T-helper 22 cell (primary cell): ENCODE data around the gene CHERP.
"Not testable (repeated sequence)": the region's sequence is repeated elsewhere in the genome, so short reads cannot be mapped to it uniquely, and the experiment has no call there.

Experiments used
- DNase-seq: peaks from one replicate; pipeline ENCODE4 v3.0.0-alpha.2; 2020; ENCODE audit warnings: low read depth

The CHERP gene

DNA sequence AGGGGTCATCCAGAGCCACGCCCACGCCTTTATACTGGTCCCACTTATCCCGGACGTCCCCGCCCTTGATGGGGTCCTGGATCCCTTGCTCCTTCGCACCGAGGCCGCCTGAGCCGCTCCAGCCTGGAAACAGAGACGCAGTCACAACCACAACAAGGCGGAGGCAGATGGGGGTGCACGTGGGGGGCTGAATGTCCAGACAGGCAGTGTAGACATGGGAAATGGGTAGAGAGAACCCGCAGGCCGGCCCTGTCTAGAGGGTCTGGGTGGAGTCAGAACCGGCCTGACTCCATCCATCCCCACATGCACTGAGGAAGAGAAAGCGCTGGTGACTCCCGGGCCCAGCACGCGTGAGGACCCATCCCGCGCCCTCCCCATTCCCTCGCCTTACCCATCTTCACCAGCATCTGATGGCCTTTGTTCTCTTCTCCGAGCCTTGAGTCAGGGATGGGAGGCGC, 23.0 kb downstream of the CHERP start:
- DNase-seq: no peak

GRCh38 chr19:16518483-16519229, 23.6 kb downstream of the CHERP start:
- DNase-seq: no peak

- DNase-seq: no peak
Measured at GRCh38 chr19:16518061-16518460, 24.2 kb downstream of the CHERP start.

DNA sequence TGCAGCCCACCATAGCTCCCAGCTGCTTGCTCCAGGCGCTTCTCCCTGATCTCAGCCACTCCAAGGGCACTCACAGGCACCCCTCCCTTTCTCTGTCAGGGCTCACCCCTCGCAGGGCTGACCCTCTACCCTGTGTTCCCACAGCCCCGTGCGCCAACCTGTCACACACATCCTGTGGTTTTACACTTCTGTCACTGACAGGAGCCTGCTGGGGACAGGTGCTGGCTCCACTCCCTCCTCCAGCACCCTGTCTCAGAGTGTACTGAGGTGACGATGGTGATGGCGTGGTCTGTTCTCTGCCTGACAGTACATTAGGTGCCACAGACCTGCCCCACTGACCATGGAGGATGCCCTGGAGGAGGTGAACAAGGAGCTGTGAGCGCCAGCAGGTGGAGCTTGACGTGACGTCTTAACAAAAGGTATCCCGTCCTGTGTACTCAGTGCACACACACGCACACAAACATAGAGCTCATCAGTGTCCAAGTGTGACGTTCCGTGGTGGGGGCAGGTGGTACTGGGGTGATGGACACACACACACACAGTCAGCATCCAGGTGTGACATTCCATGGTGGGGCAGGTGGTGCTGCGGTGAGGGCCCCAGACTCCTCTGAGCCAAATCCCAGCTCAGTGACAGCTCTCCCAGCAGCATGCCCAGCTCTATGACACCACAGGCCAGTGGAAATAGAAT, 25.2 kb downstream of the CHERP start:
- DNase-seq: no peak

- DNase-seq: no peak
Measured at GRCh38 chr19:16516381-16516780, 25.9 kb downstream of the CHERP start.

DNA sequence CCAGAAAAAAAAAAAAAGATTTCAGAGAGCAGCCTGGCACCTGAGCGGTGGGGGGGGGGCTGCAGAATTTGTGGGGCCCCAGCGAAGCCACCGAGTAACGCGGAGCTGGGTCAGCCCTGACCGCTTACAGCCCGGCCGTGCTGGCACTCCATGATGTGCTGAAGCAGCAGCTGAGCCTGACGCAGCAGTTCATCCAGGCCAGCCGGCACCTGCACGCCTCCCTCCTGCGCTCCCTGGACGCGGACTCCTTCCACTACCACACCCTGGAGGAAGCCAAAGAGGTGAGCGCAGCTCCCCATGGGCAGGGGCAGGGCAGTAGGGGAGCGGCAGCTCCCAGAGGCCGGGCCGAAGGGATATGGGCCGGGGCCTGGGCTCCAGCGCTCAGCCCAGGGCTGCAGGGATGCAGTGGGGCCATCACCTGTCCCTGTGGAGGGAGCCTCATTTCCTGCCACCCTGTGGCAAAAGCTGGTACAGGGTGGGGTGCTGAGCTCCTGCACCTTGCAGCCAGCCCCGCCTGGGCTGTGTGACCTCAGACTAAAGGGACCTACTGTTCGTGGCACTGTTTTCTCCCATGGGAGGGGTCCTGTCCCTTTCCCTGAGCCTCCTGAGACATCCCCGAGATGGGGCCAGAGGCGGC, 27.7 kb downstream of the CHERP start:
- no peak for DNase-seq

GRCh38 chr19:16512611-16513010, 29.6 kb downstream of the CHERP start:
- DNase-seq: not testable (repeated sequence)

DNA sequence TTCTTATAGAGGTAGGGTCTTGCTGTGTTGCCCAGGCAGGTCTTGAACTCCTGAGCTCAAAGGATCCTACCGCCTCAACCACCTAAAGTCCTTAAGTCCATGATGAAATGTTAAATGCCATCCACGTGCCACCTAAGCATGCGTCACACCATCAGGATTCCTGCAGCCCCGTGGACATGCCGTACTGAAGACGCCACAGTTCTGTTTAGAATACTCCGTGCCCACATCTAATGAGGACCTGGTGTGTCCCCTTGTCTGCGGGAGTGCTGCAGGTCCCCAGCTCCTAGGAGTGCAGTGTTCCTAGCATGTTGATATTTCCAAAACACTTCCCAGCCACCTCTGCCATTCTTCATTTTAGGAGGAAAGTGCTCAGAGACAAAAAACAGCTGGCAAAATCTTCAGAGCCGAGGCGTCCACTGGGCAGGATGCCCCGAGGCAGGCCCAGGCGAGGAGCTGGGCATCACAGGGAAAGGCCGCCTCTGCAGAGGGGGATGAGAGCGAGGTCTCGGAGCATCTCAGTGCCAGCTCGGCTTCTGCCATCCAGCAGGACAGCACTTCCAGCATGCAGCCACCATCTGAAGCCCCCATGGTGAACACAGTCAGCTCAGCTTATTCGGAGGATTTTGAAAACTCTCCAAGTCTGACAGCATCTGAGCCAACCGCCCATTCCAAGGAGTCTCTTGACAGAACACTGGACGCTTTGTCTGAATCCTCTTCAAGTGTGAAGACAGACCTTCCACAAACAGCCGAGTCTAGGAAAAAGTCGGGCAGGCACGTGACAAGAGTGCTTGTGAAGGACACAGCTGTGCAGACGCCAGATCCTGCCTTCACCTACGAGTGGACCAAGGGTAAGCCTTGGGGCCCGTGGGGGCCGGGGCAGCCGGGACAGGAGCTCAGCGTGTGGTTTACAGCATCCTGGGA, 32.8 kb downstream of the CHERP start:
- DNase-seq: no peak

GRCh38 chr19:16508546-16508945, 33.7 kb downstream of the CHERP start:
- DNase-seq: no peak

DNA sequence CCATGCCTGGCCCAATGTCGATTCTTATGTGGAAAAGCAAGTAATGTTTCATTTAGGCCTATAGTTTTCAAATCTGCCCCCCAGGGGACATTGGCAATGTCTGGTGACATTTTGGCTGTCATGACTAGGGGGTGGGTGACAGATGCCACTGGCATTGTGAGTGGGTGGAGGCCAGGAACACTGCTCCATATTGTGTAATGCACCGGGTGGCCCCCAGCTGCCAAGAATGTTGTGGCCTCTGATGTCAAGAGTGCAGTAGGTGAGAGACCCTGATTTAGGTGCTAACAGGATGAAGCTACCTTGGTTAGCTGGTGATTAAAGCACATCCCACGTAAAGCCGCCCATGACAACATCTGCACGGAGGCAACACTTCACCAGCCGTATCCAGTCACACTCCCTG, 35.3 kb downstream of the CHERP start:
- DNase-seq: no peak

GRCh38 chr19:16506161-16506560, 36.1 kb downstream of the CHERP start:
- DNase-seq: not testable (repeated sequence)

- no peak for DNase-seq
Measured at GRCh38 chr19:16504271-16504670, 38.0 kb downstream of the CHERP start.

- no peak for DNase-seq
Measured at GRCh38 chr19:16497837-16498236, 44.4 kb downstream of the CHERP start.

DNA sequence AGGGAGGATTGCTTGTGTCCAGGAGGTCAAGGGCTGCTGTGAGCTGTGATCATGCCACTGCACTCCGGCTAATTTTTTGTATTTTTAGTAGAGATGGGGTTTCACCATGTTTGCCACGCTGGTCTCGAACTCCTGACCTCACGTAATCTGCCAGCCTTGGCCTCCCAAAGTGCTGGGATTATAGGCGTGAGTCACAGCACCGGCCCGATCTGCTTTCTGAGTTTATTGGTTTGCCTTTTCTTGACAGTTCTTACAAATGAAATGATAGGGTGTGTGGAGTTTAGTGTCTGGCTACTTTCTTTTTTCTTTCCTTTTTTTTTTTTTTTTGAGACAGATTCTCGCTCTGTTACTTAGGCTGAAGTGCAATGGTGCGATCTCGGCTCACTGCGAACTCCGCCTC, 45.2 kb downstream of the CHERP start:
- DNase-seq: no peak

GRCh38 chr19:16496613-16496983, 45.6 kb downstream of the CHERP start:
- no peak for DNase-seq

DNA sequence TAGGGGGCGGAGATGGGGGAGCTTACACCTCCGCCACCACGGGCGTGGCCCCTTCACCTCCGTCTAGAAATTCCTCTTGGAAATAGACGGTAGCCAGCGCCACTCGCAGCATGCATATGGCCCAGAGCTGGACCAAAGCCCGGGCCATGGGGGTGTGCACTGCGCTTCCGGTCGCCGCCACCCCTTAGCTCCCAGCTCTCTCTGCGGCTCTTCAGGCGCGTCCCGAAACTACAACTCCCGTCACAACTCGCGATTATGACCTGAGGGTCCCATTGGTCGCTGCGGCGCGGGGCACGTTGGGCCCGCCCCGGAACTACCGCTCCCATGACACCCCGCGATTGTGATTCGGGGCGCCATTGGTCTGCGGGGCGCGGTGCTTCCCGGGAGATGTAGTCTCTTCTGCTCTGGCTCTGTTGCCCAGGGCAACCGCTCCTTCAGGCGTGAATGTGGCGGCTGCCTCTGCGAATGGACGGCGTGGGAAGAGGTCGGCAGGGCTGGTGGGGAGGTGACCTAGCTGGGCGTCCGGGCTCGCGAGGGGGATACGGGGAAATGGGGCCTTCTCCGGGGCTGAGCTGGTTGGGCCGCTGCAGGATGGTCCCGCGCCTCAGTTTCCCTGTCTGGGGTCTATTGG, 46.1 kb downstream of the CHERP start, which contains the start of the genes C19orf44 and CALR3:
Gene C19orf44 (plus strand): TSS at position 413 of the 631 bp plus-strand sequence. CDS start 4,399 bp downstream, outside the sequence.
Gene CALR3 (minus strand): TSS at position 186 of the 631 bp plus-strand sequence. CDS start 38 bp downstream, at position 148.
- peak; percentile 94 for DNase-seq

DNA sequence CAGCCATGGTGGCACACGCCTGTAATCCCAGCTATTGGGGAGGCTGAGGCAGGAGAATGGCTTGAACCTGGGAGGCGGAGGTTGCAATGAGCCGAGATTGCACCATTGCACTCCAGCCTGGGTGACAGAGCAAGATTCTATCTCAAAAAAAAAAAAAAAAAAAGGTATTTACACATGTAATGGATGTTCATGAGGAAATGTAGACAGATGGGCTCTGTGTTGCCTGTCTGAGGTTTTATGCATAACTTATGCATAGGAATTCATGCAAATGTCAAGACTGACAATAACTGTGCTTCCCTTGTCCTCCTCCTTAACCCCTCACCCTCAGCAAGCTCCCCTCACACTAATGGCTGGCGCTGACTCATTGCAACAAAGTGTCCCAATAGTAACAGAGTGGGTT, 55.8 kb downstream of the CHERP start:
- DNase-seq: not testable (repeated sequence)

- no peak for DNase-seq
Measured at GRCh38 chr19:16482745-16483144, 59.5 kb downstream of the CHERP start.

DNA sequence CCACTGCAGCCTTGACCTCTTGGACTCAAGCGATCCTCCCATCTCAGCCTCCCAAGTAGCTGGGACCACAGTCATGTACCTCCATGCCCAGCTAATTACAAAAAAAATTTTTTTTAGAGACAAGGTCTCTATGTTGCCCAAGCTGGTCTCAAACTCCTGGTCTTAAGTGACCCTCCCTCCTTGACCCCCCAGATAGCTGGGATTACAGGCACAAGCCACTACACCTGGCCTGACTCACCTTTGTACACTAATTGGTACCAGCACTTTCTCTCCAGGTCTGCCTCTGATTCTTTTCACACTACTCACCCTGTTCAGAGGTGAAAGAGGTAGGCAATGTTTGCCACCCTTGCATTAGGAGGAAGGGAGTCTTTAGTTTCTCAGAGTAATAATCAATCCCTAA, 64.9 kb downstream of the CHERP start:
- no peak for DNase-seq

GRCh38 chr19:16476401-16476800, 65.8 kb downstream of the CHERP start:
- DNase-seq: no peak

DNA sequence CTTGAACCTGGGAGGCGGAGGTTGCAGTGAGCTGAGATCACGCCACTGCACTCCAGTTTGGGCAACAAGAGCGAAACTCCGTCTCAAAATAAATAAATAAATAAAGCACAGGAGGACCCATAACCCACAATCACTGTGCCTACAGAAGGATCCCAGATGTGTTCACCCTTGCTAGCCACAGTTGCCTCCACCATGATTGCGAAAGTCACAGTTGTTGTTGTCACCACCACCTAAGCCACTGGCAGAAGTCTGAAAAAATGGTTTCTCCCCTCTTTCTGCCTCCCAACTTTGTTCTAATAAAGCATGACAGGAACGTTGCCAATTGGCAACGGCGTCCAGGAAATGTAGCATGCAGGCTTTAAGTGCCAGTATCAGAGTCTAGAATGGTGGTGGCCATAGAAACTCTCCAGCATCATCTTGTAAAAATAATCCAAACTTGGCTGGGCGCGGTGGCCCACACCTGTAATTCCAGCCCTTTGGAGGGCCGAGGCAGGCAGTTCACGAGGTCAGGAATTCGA, 68.3 kb downstream of the CHERP start:
- DNase-seq: no peak
